ENCODE data around the gene SH3D21.
A peak's percentile ranks its signal among the peaks of the same experiment; 100 is the strongest.

Gene SH3D21

GRCh38 chr1:36306210-36306901 is at the start of gene SH3D21:
TSS of gene SH3D21 (plus strand) at chr1:36306368. CDS start at chr1:36306421, 53 bp downstream.
- DNase-seq (ENCODE audit: low read depth in 2 of 2) = no peak

DNA sequence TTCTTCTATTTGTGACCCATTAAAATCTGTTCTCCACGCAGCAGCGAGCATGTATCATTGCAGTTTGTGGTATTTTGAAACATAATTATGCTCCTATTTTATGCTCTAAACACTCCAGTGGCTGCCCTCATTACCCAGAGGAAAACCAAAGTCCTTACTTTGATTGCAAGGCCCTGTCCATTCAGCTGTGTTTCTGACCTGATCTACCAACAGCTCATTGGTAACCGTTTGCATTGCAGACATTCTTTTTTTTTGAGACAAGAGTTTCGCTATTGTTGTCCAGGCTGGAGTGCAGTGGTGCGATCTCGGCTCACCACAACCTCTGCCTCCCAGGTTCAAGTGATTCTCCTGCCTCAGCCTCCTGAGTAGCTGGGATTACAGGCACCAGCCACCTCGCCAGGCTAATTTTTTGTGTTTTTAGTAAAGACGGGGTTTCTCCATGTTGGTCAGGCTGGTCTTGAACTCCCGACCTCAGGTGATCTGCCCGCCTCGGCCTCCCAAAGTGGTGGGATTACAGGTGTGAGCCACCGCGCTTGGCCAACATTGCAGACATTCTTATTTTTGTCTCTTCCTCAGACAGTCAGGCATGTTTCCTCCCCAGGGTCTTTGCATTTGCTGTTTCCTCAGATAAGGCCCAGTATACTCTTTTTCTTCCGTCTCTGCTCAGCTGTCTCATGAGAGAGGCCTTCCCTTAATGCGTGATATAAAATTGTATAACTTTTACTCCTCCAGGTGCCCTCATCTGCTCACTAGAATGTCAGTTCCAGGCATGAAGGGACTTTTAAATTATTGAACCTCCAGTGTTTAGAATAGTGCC is 49.4 kb upstream of the SH3D21 start:
- no peak for DNase-seq (ENCODE audit: low read depth in 2 of 2)

- no peak for DNase-seq (ENCODE audit: low read depth in 2 of 2)
These were observed 48.8 kb upstream of the SH3D21 start for GRCh38 chr1:36257375-36257767.

DNA sequence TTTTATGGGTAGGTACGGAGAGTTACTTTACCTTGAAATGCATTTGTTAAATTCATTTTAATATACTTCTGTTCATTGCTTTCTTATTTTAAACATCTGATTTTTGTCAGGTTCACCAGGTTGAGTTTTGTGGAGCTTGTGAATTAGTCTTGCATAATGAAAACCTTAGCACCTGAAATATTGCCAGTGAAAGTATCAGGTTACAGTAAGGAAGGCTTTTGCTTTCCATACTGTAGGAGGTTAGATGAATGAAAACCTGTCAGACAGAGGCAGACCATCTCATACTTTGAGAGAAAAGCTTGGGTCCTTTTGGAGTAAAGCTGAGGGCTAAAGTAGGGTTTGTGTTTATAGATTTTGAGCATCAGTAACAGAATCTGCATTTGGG is 47.2 kb upstream of the SH3D21 start:
- no peak for DNase-seq (ENCODE audit: low read depth in 2 of 2)

GRCh38 chr1:36268981-36269380 is 37.2 kb upstream of the SH3D21 start:
- DNase-seq (ENCODE audit: low read depth in 2 of 2) = no peak

- no peak for DNase-seq (ENCODE audit: low read depth in 2 of 2)
These were observed 36.7 kb upstream of the SH3D21 start for GRCh38 chr1:36269408-36269838.

GRCh38 chr1:36273024-36273423 is 33.1 kb upstream of the SH3D21 start:
- DNase-seq (ENCODE audit: low read depth in 2 of 2) = no peak

DNA sequence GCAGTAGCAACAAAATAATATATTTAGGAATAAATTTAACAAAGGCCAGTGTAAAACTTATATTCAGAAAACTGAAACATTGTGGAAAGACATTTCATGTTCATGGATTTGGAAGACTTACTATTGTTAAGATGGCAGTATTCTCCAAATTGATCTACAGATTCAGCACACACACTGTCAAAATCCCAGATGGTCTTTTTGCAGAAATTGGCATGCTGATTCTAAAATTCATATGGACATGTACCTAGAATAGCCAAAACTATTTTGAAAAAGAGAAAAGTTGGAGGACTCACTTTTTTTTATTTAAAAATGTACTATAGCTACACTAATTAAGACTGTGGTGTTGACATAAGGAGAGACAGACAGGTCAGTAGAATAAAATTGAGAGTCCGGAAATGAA is 32.0 kb upstream of the SH3D21 start:
- no peak for DNase-seq (ENCODE audit: low read depth in 2 of 2)

- no peak for DNase-seq (ENCODE audit: low read depth in 2 of 2)
These were observed 29.5 kb upstream of the SH3D21 start for GRCh38 chr1:36276688-36277087.

DNA sequence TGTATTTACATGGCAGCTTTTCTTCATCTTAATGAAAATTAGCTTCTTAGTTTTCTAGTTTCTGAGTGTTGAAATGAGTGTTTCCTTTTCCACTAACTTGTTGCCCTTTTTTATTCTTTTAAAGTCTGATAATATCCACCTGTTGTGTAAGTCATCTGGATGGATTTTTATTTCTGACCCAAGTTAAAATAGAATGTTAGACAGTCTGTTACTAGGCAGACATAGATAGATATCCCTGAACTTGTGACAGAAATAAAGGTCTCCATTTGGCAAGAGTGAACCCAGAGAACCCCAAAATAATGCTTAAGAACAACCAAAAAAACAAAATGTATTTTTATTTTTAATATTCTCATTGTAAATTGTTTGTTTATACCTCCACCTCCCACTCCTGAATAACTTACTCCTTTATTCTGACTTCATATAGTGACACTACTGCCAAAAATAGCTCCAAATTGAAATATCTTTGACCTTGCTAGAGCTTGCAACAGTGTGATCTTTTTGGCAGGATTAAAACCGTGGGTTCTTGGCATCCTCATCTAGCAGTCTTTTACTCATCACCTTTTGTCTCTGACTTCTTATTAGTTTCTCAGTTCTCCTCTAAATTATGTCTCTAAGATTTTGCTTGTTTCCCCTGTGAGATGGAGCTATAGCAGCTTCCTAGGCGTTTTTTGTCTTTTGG is 26.9 kb upstream of the SH3D21 start:
- no peak for DNase-seq (ENCODE audit: low read depth in 2 of 2)

DNA sequence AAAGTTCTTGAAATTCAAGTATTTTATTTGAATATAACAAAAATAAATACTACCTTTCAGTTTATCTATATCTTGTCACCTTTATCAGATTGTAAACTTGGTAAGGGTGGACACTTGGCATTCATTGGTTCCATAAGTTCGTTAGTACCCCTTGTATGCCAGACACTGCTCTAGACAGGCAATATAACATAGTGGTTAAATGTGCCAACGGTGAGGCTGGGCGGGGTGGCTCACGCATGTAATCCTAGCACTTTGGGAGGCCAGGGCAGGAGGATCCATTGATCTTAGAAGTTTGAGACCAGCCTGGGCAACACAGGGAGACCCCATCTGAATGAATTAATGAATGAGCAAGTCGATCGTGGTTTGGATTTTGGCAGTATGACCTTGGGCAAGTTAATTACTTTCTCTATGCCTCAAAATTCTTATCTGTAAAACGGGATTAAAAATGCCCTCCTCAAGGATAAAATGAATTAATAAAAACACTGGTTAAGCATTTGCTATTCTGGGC is 26.3 kb upstream of the SH3D21 start:
- DNase-seq (ENCODE audit: low read depth in 2 of 2) = no peak

GRCh38 chr1:36284061-36284460 is 22.1 kb upstream of the SH3D21 start:
- no peak for DNase-seq (ENCODE audit: low read depth in 2 of 2)

GRCh38 chr1:36284517-36284916 is 21.7 kb upstream of the SH3D21 start:
- DNase-seq (ENCODE audit: low read depth in 2 of 2) = no peak

DNA sequence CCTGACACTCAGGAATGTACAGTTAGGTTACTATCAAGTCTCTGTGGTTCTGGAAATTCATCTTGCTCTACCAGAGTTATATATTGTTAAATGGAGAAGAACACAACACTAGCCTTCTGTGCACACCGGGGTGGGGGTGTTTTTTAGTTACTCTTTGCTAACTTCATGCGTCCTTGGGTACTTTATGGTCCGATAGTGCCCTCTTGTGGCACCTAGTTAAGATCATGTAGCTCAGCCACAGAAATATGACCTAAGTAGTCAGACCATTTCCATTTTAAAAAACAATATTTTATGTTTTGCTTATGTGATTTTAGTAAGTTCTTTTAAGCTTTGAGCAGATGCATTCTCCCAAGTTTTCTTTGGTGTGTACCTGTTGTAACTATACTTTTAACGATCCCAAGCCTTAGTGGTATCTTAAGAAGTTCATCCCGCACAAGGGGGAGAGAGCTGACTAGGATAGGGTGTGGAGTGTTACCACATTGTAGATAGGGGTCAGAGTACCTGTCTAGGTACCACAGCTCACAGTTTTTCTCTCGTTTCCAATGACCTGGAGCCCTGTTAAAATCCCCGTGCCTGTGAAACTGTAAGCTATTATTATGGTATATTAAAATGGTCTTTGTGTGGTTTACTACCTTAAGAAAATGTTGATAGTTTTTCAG is 20.6 kb upstream of the SH3D21 start:
- DNase-seq (ENCODE audit: low read depth in 2 of 2) = peak in 1 of 2 donors; percentile 41

GRCh38 chr1:36286802-36287201 is 19.4 kb upstream of the SH3D21 start:
- no peak for DNase-seq (ENCODE audit: low read depth in 2 of 2)

GRCh38 chr1:36287595-36287994 is 18.6 kb upstream of the SH3D21 start:
- no peak for DNase-seq (ENCODE audit: low read depth in 2 of 2)

- DNase-seq (ENCODE audit: low read depth in 2 of 2) = no peak
These were observed 10.8 kb upstream of the SH3D21 start for GRCh38 chr1:36295390-36295789.

GRCh38 chr1:36297062-36297461 is 9.1 kb upstream of the SH3D21 start:
- no peak for DNase-seq (ENCODE audit: low read depth in 2 of 2)

DNA sequence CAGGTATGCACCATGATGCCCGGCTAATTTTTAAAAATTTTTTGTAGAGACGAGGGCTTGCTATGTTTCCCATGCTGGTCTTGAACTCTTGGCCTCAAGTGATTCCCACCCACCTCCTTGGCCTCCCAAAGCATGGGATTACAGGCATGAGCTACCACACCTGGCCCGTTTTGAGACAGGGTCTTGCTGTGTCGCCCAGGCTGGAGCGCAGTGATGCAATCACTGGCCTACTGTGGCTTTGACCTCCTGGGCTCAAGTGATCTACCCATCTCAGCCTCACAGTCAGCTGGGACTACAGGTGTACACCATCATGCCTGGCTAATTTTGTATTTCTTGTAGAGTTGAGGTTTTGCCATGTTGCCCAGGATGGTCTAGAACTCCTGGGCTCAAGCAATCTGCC is 7.5 kb upstream of the SH3D21 start:
- DNase-seq (ENCODE audit: low read depth in 2 of 2) = no peak

- no peak for DNase-seq (ENCODE audit: low read depth in 2 of 2)
These were observed 5.6 kb upstream of the SH3D21 start for GRCh38 chr1:36300526-36300925.

DNA sequence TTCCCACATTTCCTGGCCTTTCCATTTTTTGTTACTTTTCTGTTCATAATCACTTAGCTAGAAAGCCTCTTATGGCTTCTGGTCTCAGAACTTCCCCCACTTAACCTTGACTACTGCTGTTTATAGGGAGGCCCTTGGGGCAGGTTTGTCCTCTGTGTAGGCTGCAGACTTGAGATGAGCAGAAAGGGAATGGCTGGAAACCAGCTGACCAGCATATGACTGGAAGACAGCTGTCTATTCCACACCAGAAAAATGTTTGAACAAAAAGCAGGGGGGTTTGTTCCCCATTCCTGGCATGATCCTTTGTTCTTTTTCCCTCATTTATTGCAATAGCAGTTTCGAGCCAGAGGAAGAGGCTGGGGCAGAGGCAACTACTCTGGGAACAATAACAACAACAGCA is 4.9 kb upstream of the SH3D21 start:
- DNase-seq (ENCODE audit: low read depth in 2 of 2) = no peak

GRCh38 chr1:36303244-36303643 is 2.9 kb upstream of the SH3D21 start:
- DNase-seq (ENCODE audit: low read depth in 2 of 2) = no peak

Measured in stimulated activated CD8-positive, alpha-beta memory T cell treated with anti-CD3 and anti-CD28 coated beads, Interleukin-15, amount 100 ng/mL, for 4 hours (primary cell).